GM21717 (cell line): ENCODE measurements around the gene SMIM24.
"Not testable (repeated sequence)": the region's sequence is repeated elsewhere in the genome, so short reads cannot be mapped to it uniquely, and the experiment has no call there.

ENCODE experiments used
- ATAC-seq: cut with Tn5 transposase; IDR thresholded peaks from one replicate; pipeline ENCODE4 v1.9.1; 2021; ENCODE audit warnings: mild to moderate bottlenecking, moderate library complexity; ENCODE audit not compliant: unreplicated experiment

Gene SMIM24

GRCh38 chr19:3480383-3481091 lies at the start of gene SMIM24:
SMIM24 (minus strand) TSS chr19:3480525; CDS start chr19:3480463, 62 bp downstream.
- no peak for ATAC-seq

GRCh38 chr19:3529299-3529698 lies 49.0 kb upstream of the SMIM24 start:
- not testable (repeated sequence) for ATAC-seq

- no peak for ATAC-seq
These were observed 48.4 kb upstream of the SMIM24 start for GRCh38 chr19:3528539-3529211.

- no peak for ATAC-seq
These were observed 47.8 kb upstream of the SMIM24 start for GRCh38 chr19:3528080-3528479.

GRCh38 chr19:3527238-3527910 lies 47.0 kb upstream of the SMIM24 start:
- ATAC-seq, result no peak

- ATAC-seq, result no peak
These were observed 46.3 kb upstream of the SMIM24 start for GRCh38 chr19:3526507-3527237.

GRCh38 chr19:3524904-3525451 lies 44.7 kb upstream of the SMIM24 start:
- no peak for ATAC-seq

GRCh38 chr19:3524078-3524842 lies 43.9 kb upstream of the SMIM24 start:
- ATAC-seq, result no peak

GRCh38 chr19:3523361-3524077 lies 43.2 kb upstream of the SMIM24 start:
- ATAC-seq, result no peak

GRCh38 chr19:3522421-3523360 lies 42.4 kb upstream of the SMIM24 start:
- ATAC-seq, result no peak

- no peak for ATAC-seq
These were observed 40.8 kb upstream of the SMIM24 start for GRCh38 chr19:3521104-3521445.

- no peak for ATAC-seq
These were observed 40.1 kb upstream of the SMIM24 start for GRCh38 chr19:3520166-3521103.

GRCh38 chr19:3519126-3519525 lies 38.8 kb upstream of the SMIM24 start:
- ATAC-seq, result no peak

- ATAC-seq, result no peak
These were observed 38.3 kb upstream of the SMIM24 start for GRCh38 chr19:3518659-3519058.

GRCh38 chr19:3518255-3518654 lies 37.9 kb upstream of the SMIM24 start:
- ATAC-seq, result no peak

- no peak for ATAC-seq
These were observed 37.3 kb upstream of the SMIM24 start for GRCh38 chr19:3517638-3518037.

- no peak for ATAC-seq
These were observed 36.4 kb upstream of the SMIM24 start for GRCh38 chr19:3516675-3517207.
